Measurements from ENCODE around the gene SLC6A12.
"Not testable (repeated sequence)": the region's sequence is repeated elsewhere in the genome, so short reads cannot be mapped to it uniquely, and the experiment has no call there.

DNA sequence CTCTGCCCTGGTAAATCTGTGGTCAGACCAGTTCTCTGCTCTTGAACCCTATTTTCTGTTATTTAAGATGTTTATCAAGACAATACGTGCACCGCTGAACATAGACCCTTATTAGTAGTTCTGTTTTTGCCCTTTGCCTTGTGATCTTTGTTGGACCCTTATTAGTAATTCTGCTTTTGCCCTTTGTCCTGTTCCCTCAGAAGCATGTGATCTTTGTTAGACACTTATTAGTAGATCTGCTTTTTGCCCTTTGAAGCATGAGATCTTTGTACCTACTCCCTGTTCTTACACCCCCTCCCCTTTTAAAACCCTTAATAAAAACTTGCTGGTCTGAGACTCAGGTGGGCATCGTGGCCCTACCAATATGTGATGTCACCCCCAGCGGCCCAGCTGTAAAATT is 22.0 kb upstream of the SLC6A12 start:
- not testable (repeated sequence) for TF ChIP-seq CTCF (IDR thresholded peaks at IDR 0.05; ENCODE audit: poor library complexity, severe bottlenecking); EZH2 (IDR thresholded peaks at IDR 0.05; ENCODE audit: borderline replicate concordance, insufficient read depth, low read length, poor library complexity, severe bottlenecking); EP300 (conservative IDR thresholded peaks at IDR 0.05; ENCODE audit: poor library complexity, severe bottlenecking); SMC3 (conservative IDR thresholded peaks at IDR 0.05; ENCODE audit: poor library complexity)
- TF ChIP-seq, protein P1, sequence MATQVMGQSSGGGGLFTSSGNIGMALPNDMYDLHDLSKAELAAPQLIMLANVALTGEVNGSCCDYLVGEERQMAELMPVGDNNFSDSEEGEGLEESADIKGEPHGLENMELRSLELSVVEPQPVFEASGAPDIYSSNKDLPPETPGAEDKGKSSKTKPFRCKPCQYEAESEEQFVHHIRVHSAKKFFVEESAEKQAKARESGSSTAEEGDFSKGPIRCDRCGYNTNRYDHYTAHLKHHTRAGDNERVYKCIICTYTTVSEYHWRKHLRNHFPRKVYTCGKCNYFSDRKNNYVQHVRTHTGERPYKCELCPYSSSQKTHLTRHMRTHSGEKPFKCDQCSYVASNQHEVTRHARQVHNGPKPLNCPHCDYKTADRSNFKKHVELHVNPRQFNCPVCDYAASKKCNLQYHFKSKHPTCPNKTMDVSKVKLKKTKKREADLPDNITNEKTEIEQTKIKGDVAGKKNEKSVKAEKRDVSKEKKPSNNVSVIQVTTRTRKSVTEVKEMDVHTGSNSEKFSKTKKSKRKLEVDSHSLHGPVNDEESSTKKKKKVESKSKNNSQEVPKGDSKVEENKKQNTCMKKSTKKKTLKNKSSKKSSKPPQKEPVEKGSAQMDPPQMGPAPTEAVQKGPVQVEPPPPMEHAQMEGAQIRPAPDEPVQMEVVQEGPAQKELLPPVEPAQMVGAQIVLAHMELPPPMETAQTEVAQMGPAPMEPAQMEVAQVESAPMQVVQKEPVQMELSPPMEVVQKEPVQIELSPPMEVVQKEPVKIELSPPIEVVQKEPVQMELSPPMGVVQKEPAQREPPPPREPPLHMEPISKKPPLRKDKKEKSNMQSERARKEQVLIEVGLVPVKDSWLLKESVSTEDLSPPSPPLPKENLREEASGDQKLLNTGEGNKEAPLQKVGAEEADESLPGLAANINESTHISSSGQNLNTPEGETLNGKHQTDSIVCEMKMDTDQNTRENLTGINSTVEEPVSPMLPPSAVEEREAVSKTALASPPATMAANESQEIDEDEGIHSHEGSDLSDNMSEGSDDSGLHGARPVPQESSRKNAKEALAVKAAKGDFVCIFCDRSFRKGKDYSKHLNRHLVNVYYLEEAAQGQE (IDR thresholded peaks at IDR 0.05; ENCODE audit: borderline replicate concordance), result not testable (repeated sequence)
